ENCODE data around the gene HDAC4.

The HDAC4 gene

DNA sequence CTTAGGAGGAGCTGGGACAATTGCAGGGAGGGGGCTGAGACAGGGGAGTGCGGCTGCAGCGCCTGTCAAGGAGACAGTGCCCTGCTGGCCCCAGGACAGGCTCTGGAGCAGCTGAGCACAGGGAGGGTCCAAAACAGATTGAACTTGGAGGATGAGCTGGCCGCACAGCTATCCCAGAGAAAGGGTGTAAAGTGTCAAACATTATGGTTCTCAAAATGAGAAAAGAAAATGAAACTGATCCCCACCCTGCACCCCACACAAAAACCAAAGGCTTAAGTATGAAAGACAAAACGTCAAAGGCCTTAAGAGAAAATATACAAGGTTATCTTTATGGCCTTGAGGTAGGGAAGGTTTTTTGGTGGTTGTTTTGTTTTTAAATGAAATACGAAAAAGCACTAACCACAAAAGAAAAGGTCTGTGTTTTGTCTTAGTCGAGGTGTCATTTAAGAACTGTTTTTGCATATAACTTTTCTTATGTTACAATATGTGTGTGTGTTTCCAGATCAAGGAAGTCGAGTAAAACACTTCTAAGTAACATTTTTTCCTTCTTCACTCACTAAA is 111.8 kb downstream of the HDAC4 start:
- Histone ChIP-seq H3K27ac (ENCODE audit: low read depth, low read length, poor library complexity, severe bottlenecking) (no peak overlapping the region), H3K4me2 (ENCODE audit: low read length) (no peak overlapping the region), H3K79me2 (ENCODE audit: insufficient read depth, low read length) (no peaks in the 10 kb centered on the region), H3K9me3 (ENCODE audit: low read length) (no peaks in the 10 kb centered on the region), H3K36me3 (ENCODE audit: insufficient read depth, low read length) (no peaks in the 10 kb centered on the region), H3K4me3 (ENCODE audit: low read depth, low read length, poor library complexity, severe bottlenecking) (no peak overlapping the region), H4K20me1 (ENCODE audit: insufficient read depth, low read length) (no peaks in the 10 kb centered on the region), H3K4me1 (ENCODE audit: insufficient read depth, low read length, severe bottlenecking) (no peaks in the 10 kb centered on the region), H3K9ac (ENCODE audit: low read length) (no peak overlapping the region), H3K27me3 (ENCODE audit: insufficient read depth, low read length) (0 out of 2 replicates have a peak, but pooled peaks cover 3% of the 10 kb centered on the region), H3F3A (ENCODE audit: insufficient read depth, low read length) (no peaks in the 10 kb centered on the region), H2AFZ (ENCODE audit: low read length) (no peak overlapping the region), H3K9me2 (ENCODE audit: low read depth, low read length) (no peaks in the 10 kb centered on the region)
- TF ChIP-seq EZH2 (IDR thresholded peaks at IDR 0.05; ENCODE audit: borderline replicate concordance, low read length), result no peak
- TF ChIP-seq, protein P1, sequence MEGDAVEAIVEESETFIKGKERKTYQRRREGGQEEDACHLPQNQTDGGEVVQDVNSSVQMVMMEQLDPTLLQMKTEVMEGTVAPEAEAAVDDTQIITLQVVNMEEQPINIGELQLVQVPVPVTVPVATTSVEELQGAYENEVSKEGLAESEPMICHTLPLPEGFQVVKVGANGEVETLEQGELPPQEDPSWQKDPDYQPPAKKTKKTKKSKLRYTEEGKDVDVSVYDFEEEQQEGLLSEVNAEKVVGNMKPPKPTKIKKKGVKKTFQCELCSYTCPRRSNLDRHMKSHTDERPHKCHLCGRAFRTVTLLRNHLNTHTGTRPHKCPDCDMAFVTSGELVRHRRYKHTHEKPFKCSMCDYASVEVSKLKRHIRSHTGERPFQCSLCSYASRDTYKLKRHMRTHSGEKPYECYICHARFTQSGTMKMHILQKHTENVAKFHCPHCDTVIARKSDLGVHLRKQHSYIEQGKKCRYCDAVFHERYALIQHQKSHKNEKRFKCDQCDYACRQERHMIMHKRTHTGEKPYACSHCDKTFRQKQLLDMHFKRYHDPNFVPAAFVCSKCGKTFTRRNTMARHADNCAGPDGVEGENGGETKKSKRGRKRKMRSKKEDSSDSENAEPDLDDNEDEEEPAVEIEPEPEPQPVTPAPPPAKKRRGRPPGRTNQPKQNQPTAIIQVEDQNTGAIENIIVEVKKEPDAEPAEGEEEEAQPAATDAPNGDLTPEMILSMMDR (IDR thresholded peaks at IDR 0.05; ENCODE audit: low read length), result no peak

DNA sequence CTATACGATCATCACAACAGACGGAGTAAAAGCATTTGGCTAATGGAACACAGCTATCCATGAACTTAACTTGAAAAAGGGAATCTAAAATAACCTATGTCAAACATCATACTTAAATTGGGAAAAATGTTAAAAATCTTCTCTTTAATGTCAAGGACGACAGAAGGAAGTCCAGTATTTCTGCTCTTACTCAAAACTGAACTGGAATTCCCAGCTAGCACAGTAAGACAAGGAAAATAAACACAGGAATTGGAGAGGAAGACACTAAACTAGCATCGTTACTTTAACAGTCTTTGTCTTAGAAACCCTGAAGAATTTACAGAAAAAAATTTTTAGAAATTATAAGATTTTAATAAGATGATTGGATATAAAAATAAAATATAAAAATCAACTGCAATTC is 112.6 kb downstream of the HDAC4 start:
- H4K20me1 ChIP-seq (ENCODE audit: insufficient read depth, low read length), result no peaks in the 10 kb centered on the region
- H3K4me1 ChIP-seq (ENCODE audit: insufficient read depth, low read length, severe bottlenecking), result no peaks in the 10 kb centered on the region
- no peak overlapping the region for H3K9ac ChIP-seq (ENCODE audit: low read length)
- no peaks in the 10 kb centered on the region for H3K36me3 ChIP-seq (ENCODE audit: insufficient read depth, low read length)
- H3K27ac ChIP-seq (ENCODE audit: low read depth, low read length, poor library complexity, severe bottlenecking), result no peak overlapping the region
- no peaks in the 10 kb centered on the region for H3K79me2 ChIP-seq (ENCODE audit: insufficient read depth, low read length)
- no peaks in the 10 kb centered on the region for H3K9me3 ChIP-seq (ENCODE audit: low read length)
- H3F3A ChIP-seq (ENCODE audit: insufficient read depth, low read length), result no peaks in the 10 kb centered on the region
- H3K9me2 ChIP-seq (ENCODE audit: low read depth, low read length), result no peaks in the 10 kb centered on the region
- TF ChIP-seq EZH2 (IDR thresholded peaks at IDR 0.05; ENCODE audit: borderline replicate concordance, low read length), result no peak
- TF ChIP-seq, protein P1 (IDR thresholded peaks at IDR 0.05; ENCODE audit: low read length), result no peak
- no peak overlapping the region for H2AFZ ChIP-seq (ENCODE audit: low read length)
- H3K4me3 ChIP-seq (ENCODE audit: low read depth, low read length, poor library complexity, severe bottlenecking), result no peak overlapping the region
- H3K4me2 ChIP-seq (ENCODE audit: low read length), result no peak overlapping the region
- no peaks in the 10 kb centered on the region for H3K27me3 ChIP-seq (ENCODE audit: insufficient read depth, low read length)

DNA sequence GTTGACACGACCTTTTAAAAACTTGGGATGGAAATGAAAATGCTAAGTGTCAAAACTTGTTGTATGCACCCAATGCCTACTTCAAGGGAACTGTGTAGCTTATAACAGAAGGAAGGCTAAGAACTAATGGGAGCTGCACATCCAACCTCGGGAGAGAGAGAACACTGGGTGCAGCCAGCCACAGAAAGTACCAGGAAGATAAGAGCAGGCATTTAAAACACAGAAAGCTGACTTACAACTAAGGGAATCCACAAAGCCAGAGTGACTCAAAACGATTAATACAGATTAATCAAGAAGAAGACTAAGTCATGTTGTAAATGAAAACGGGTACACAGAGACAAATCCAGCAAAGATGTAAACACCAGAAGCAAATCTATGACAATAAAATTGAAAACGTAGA is 113.4 kb downstream of the HDAC4 start:
- no peak overlapping the region for H3K4me3 ChIP-seq (ENCODE audit: low read depth, low read length, poor library complexity, severe bottlenecking)
- H3K4me1 ChIP-seq (ENCODE audit: insufficient read depth, low read length, severe bottlenecking), result no peaks in the 10 kb centered on the region
- H3K27ac ChIP-seq (ENCODE audit: low read depth, low read length, poor library complexity, severe bottlenecking), result no peak overlapping the region
- no peak overlapping the region for H2AFZ ChIP-seq (ENCODE audit: low read length)
- H3K9ac ChIP-seq (ENCODE audit: low read length), result no peak overlapping the region
- H3F3A ChIP-seq (ENCODE audit: insufficient read depth, low read length), result no peaks in the 10 kb centered on the region
- H3K9me2 ChIP-seq (ENCODE audit: low read depth, low read length), result no peaks in the 10 kb centered on the region
- H3K79me2 ChIP-seq (ENCODE audit: insufficient read depth, low read length), result no peaks in the 10 kb centered on the region
- no peaks in the 10 kb centered on the region for H3K36me3 ChIP-seq (ENCODE audit: insufficient read depth, low read length)
- no peaks in the 10 kb centered on the region for H3K27me3 ChIP-seq (ENCODE audit: insufficient read depth, low read length)
- H4K20me1 ChIP-seq (ENCODE audit: insufficient read depth, low read length), result no peaks in the 10 kb centered on the region
- H3K4me2 ChIP-seq (ENCODE audit: low read length), result no peak overlapping the region
- TF ChIP-seq EZH2 (IDR thresholded peaks at IDR 0.05; ENCODE audit: borderline replicate concordance, low read length), result no peak
- TF ChIP-seq, protein P1 (IDR thresholded peaks at IDR 0.05; ENCODE audit: low read length), result no peak
- no peaks in the 10 kb centered on the region for H3K9me3 ChIP-seq (ENCODE audit: low read length)
